Prostate gland (tissue), 2 donors: ENCODE results near the gene TSPOAP1.

Experiments
- POLR2A ChIP-seq: fragments of 450-650 bp; IDR thresholded peaks from one replicate; pipeline ENCODE4 v1.6.1; 2016; ENCODE audit warnings: antibody characterized with exemption, mild to moderate bottlenecking
- POLR2AphosphoS5 ChIP-seq: sonication (generic); formaldehyde crosslinking; IDR thresholded peaks from one replicate; pipeline ENCODE4 v1.6.1; 2017; ENCODE audit warnings: antibody characterized with exemption
- TF ChIP-seq, protein P1 (sequence below), 4 experiments: fragments of 200-600 bp in 2 of 4; fragments of 450-650 bp in 2 of 4; sonication (generic) in 2 of 4; IDR thresholded peaks; 1 replicate in 3 of 4; 2 replicates in 1 of 4; pipeline ENCODE4 v1.5.1; 2016 to 2019; ENCODE audit warnings: antibody characterized with exemption in 4 of 4, mild to moderate bottlenecking in 2 of 4, moderate library complexity in 2 of 4

DNA sequence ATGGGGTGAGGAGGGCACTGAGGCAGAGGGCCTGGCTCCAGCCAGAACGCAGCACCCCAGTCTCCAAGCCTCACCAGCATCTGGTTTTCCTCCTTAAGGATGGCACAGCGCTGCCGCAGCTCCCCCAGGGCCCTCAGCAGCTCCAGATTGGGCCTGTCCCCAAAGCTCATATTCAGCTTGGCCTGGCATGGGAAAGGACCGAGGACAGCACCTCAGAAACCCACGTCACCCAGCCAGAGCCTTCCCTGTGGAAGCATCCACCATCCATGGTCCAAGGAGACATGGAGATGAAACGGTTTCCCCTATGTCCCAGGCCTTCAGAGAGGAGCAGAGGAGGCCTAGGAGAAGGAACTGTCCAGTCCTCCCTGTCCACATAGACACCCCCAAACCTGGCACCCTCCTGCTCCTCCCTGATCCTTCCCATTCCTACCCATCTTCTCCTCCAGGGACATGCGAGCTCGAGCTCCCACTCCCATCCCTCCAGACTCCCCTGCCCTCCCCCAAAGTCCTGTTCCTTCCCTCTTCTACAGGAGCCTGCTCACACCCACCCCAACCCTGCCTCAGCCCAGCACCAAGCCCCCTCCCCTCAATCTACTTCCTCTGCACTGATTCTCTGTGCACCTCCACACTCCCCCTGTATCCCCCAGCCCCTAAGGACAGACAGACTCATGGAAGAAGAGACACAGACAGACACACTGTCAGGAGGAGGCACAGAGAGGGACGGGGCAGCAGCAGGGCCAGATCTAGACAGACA, 1.8 kb downstream of the TSPOAP1 start:
- TF ChIP-seq POLR2A (no peak), POLR2AphosphoS5 (no peak)
- TF ChIP-seq, protein P1, sequence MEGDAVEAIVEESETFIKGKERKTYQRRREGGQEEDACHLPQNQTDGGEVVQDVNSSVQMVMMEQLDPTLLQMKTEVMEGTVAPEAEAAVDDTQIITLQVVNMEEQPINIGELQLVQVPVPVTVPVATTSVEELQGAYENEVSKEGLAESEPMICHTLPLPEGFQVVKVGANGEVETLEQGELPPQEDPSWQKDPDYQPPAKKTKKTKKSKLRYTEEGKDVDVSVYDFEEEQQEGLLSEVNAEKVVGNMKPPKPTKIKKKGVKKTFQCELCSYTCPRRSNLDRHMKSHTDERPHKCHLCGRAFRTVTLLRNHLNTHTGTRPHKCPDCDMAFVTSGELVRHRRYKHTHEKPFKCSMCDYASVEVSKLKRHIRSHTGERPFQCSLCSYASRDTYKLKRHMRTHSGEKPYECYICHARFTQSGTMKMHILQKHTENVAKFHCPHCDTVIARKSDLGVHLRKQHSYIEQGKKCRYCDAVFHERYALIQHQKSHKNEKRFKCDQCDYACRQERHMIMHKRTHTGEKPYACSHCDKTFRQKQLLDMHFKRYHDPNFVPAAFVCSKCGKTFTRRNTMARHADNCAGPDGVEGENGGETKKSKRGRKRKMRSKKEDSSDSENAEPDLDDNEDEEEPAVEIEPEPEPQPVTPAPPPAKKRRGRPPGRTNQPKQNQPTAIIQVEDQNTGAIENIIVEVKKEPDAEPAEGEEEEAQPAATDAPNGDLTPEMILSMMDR (IDR thresholded peaks at IDR 0.05): no peak
